OCI-LY1 (cell line): ENCODE results near the gene GOLM1.

Experiments
- H2AFZ ChIP-seq: fragments of 200-600 bp; sonication (generic), shearing (Covaris generic); 2 replicates; pipeline ENCODE4 v1.6.0; 2014; ENCODE audit warnings: antibody characterized with exemption, mild to moderate bottlenecking, low read length
- H3F3A ChIP-seq: fragments of 200-600 bp; sonication (generic), shearing (Covaris generic); 2 replicates; pipeline ENCODE4 v1.6.0; 2014; ENCODE audit warnings: mild to moderate bottlenecking, antibody characterized with exemption, low read length, moderate library complexity; ENCODE audit not compliant: insufficient read depth
- H3K27ac ChIP-seq: fragments of 200-600 bp; sonication (generic); 2 replicates; pipeline ENCODE4 v1.5.1; 2014; ENCODE audit warnings: low read length, mixed run types, mild to moderate bottlenecking, low read depth; ENCODE audit not compliant: poor library complexity, severe bottlenecking
- H3K27me3 ChIP-seq: fragments of 200-600 bp; sonication (generic); 2 replicates; pipeline ENCODE4 v1.6.0; 2014; ENCODE audit warnings: antibody characterized with exemption, mild to moderate bottlenecking, low read length, moderate library complexity; ENCODE audit not compliant: insufficient read depth
- H3K36me3 ChIP-seq: fragments of 200-600 bp; sonication (generic); 2 replicates; pipeline ENCODE4 v1.6.1; 2014; ENCODE audit warnings: mild to moderate bottlenecking, antibody characterized with exemption, low read length, moderate library complexity, mixed read lengths; ENCODE audit not compliant: insufficient read depth
- H3K4me1 ChIP-seq: fragments of 200-600 bp; sonication (generic); 2 replicates; pipeline ENCODE4 v1.5.1; 2014; ENCODE audit warnings: mild to moderate bottlenecking, low read length, moderate library complexity; ENCODE audit not compliant: insufficient read depth, severe bottlenecking
- H3K4me2 ChIP-seq: fragments of 200-600 bp; sonication (generic), shearing (Covaris generic); 2 replicates; pipeline ENCODE4 v1.6.1; 2014; ENCODE audit warnings: low read length
- H3K4me3 ChIP-seq: fragments of 200-600 bp; sonication (generic); 2 replicates; pipeline ENCODE4 v1.5.1; 2014; ENCODE audit warnings: low read length, low read depth, mild to moderate bottlenecking, mixed read lengths; ENCODE audit not compliant: poor library complexity, severe bottlenecking
- H3K79me2 ChIP-seq: fragments of 200-600 bp; shearing (Covaris generic); 2 replicates; pipeline ENCODE4 v1.6.1; 2016; ENCODE audit warnings: mixed run types, low read length, mixed read lengths; ENCODE audit not compliant: insufficient read depth
- H3K9ac ChIP-seq: fragments of 200-600 bp; sonication (generic), shearing (Covaris generic); 2 replicates; pipeline ENCODE4 v1.6.1; 2014; ENCODE audit warnings: mild to moderate bottlenecking, low read length, mixed read lengths
- H3K9me2 ChIP-seq: fragments of 200-600 bp; sonication (generic), shearing (Covaris generic); 2 replicates; pipeline ENCODE4 v1.6.1; 2014; ENCODE audit warnings: low read depth, mild to moderate bottlenecking, low read length, mixed read lengths
- H3K9me3 ChIP-seq: fragments of 200-600 bp; shearing (Covaris generic); 2 replicates; pipeline ENCODE4 v1.6.1; 2014; ENCODE audit warnings: low read length, mixed read lengths
- H4K20me1 ChIP-seq: fragments of 200-600 bp; sonication (generic), shearing (Covaris generic); 2 replicates; pipeline ENCODE4 v1.6.0; 2016; ENCODE audit warnings: mild to moderate bottlenecking, low read length; ENCODE audit not compliant: insufficient read depth
- CTCF ChIP-seq: fragments of 200-600 bp; sonication (generic), shearing (Covaris generic); IDR thresholded peaks from 2 replicates; pipeline ENCODE4 v1.5.1; 2017; ENCODE audit warnings: mild to moderate bottlenecking, antibody characterized with exemption, low read length, moderate library complexity, mixed read lengths
- EZH2 ChIP-seq: fragments of 200-600 bp; sonication (generic), shearing (Covaris generic); IDR thresholded peaks from 2 replicates; pipeline ENCODE4 v1.8.0; 2017; ENCODE audit warnings: borderline replicate concordance, mixed run types, mild to moderate bottlenecking, antibody characterized with exemption, low read length, moderate library complexity, mixed read lengths

GOLM1 gene

DNA sequence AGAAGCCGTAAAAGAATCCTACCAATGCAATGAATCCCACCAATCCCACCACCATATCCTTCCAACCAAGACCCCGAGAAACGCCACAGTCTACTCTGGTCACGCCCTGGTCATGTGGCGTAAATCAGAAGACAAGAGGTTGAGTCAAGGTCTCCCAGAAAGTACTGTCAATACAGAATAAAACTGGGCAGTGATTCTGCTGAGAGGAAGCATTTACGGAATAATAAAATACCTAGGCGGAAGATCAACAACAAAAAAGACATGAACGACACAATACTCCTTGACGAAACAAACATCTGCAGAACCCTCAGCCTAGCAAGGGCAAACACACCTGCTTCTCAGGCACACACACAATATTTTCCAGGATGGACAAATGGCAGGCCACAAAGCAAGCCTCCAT, 62.8 kb downstream of the GOLM1 start:
- H3K36me3 ChIP-seq = no peaks in the 10 kb centered on the region
- no peaks in the 10 kb centered on the region for H3K27me3 ChIP-seq
- no peaks in the 10 kb centered on the region for H3F3A ChIP-seq
- no peak overlapping the region for H2AFZ ChIP-seq
- no peaks in the 10 kb centered on the region for H3K79me2 ChIP-seq
- no peaks in the 10 kb centered on the region for H3K9me3 ChIP-seq
- H3K9ac ChIP-seq = no peak overlapping the region
- H4K20me1 ChIP-seq = no peaks in the 10 kb centered on the region
- H3K27ac ChIP-seq = no peak overlapping the region
- TF ChIP-seq EZH2 (no peak), CTCF (no peak)
- H3K4me3 ChIP-seq = no peak overlapping the region
- H3K9me2 ChIP-seq = no peaks in the 10 kb centered on the region
- H3K4me2 ChIP-seq = no peak overlapping the region
- no peaks in the 10 kb centered on the region for H3K4me1 ChIP-seq

- Histone ChIP-seq H3K9me2 (no peaks in the 10 kb centered on the region), H3K4me2 (no peak overlapping the region), H4K20me1 (no peaks in the 10 kb centered on the region), H3K4me3 (no peak overlapping the region), H3K9ac (no peak overlapping the region), H2AFZ (no peak overlapping the region), H3F3A (no peaks in the 10 kb centered on the region), H3K79me2 (no peaks in the 10 kb centered on the region), H3K4me1 (no peaks in the 10 kb centered on the region), H3K9me3 (no peaks in the 10 kb centered on the region), H3K27me3 (no peaks in the 10 kb centered on the region), H3K36me3 (no peaks in the 10 kb centered on the region), H3K27ac (no peak overlapping the region)
- TF ChIP-seq CTCF (no peak), EZH2 (no peak)
These were observed 63.4 kb downstream of the GOLM1 start for GRCh38 chr9:86035827-86036440.

DNA sequence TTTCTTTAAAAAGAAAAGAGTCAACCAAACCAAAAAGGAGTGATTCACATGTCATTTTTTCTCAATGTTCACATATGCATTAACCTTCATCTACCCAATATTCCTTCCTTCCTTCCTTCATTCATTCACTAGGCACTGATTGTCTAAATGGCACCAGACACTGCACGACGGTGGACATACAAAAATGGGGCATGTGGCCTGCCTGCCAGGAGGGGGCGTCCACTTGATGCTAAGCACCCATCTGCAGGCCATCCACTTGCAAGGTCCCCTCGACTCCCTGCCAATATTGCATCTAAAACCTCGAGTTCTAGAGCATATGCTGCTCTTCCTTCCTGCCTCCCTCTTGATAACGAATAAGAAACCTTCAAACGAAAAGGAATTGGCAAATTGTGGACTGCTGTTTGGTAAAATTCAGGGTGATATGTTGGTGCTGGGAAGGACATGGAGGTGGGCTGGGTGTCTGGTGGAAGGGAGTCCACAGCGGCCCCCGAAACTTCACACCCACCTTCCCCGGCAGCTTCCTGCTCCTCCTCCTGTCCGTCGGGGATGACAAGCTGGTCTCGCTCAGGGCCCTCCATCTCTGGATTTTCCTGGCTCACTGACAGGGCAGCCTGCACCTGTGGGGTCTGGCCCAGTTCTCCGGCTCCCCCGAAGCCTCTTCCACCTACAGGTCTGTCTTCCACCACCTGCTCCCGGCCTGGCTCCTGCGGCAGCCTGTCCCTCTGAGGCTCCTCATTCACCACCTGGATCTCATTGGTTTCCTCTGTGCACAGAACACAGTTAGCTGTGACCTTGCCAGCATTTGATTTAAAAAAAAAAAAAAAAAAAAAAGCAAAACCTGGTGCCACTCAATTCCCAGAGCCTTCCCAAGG, 64.3 kb downstream of the GOLM1 start:
- Histone ChIP-seq H3K4me1 (no peaks in the 10 kb centered on the region), H4K20me1 (no peaks in the 10 kb centered on the region), H3K4me2 (no peak overlapping the region), H3K4me3 (no peak overlapping the region), H3K79me2 (no peaks in the 10 kb centered on the region), H3K27ac (no peak overlapping the region), H3K9me3 (no peaks in the 10 kb centered on the region), H3K9ac (no peak overlapping the region), H3K9me2 (no peaks in the 10 kb centered on the region), H3K36me3 (no peaks in the 10 kb centered on the region), H2AFZ (no peak overlapping the region), H3K27me3 (no peaks in the 10 kb centered on the region), H3F3A (no peaks in the 10 kb centered on the region)
- no peak for TF ChIP-seq EZH2
- TF ChIP-seq CTCF = peak; percentile 60
